ENCODE results near the gene CLDN5. TPM values are rescaled to one million over a fixed set of nuclear protein-coding genes. Genes with fewer than 3 reads are reported as not detected.

The CLDN5 gene
- total and polyA plus RNA-seq, 8 donors: 13.1 to 67.7 (median 45.2) TPM

DNA sequence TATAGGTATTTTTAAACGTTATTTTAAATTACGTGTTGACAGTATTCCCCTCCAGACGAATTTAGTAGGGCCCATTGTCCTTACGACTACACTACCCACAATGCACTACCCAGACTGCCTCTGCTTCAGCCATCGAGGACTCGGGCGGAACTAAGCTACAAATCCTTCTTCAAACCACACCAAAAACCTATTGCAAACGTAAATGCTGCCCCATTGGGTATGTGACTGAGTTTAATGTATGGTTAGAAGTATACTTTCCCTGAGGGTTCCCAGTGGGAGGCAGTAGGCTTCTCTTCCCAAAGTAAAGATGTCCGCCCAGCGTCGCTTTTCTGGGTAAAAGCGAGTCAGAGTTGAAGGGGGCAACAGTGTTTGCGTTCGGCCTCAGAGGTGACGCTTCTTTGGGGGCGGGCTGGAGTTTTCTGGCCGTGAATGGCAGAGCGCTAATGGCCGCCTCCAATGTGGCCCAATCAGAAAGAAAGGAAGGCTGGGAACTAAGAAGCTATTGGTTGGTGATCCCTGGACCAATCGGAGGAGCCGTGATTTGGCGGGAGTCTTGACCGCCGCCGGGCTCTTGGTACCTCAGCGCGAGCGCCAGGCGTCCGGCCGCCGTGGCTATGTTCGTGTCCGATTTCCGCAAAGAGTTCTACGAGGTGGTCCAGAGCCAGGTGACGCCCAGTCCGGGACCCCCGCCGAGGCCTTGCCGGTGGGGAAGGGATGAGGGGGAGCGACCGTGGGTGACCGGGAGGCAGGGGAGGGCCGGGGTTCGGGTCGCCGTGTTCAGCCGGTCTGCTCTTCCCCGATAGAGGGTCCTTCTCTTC is 44.6 kb downstream of the CLDN5 start, which contains the start of gene CDC45:
TSS of gene CDC45 (plus strand) at position 566 of the 818 bp plus-strand sequence. CDS start at position 615, 49 bp downstream.
- Histone ChIP-seq H3K4me3 (peak within 1 kb of the TSS; percentile 66 to 97 (median 84)), H3K27me3 (no peaks in the 10 kb centered on the region), H3K9me3 (no peaks in the 10 kb centered on the region), H3K4me1 (peaks cover 12 to 45% (median 33%) of the 10 kb centered on the region in 4 donors), H3K36me3 (peaks cover 4 to 15% (median 9%) of the 10 kb centered on the region in 4 donors), H3K27ac (peak within 1 kb of the TSS; percentile 91 to 98 (median 95))
- intact Hi-C loops (cut with DNase I; ENCODE audit: low total_unique reads): loop anchor here (5.0 kb wide), 1 partner anchor 47 kb away; the partner anchor contains the start of genes HIRA and MRPL40
- DNase-seq: peak; percentile 95 to 99
- WGBS, 5 donors: 0 to 1% (median 1%) methylated on average over 41 to 50 of the region's 50 CpGs
- no peak for TF ChIP-seq EP300 (IDR thresholded peaks at IDR 0.05)
- no peak for TF ChIP-seq POLR2A (IDR thresholded peaks at IDR 0.05)
- TF ChIP-seq, protein P1, sequence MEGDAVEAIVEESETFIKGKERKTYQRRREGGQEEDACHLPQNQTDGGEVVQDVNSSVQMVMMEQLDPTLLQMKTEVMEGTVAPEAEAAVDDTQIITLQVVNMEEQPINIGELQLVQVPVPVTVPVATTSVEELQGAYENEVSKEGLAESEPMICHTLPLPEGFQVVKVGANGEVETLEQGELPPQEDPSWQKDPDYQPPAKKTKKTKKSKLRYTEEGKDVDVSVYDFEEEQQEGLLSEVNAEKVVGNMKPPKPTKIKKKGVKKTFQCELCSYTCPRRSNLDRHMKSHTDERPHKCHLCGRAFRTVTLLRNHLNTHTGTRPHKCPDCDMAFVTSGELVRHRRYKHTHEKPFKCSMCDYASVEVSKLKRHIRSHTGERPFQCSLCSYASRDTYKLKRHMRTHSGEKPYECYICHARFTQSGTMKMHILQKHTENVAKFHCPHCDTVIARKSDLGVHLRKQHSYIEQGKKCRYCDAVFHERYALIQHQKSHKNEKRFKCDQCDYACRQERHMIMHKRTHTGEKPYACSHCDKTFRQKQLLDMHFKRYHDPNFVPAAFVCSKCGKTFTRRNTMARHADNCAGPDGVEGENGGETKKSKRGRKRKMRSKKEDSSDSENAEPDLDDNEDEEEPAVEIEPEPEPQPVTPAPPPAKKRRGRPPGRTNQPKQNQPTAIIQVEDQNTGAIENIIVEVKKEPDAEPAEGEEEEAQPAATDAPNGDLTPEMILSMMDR (IDR thresholded peaks at IDR 0.05): peak in 1 of 7 experiments; percentile 13
- TF ChIP-seq POLR2AphosphoS5 (IDR thresholded peaks at IDR 0.05): peak in 2 of 3 donors; percentile 1 to 17

DNA sequence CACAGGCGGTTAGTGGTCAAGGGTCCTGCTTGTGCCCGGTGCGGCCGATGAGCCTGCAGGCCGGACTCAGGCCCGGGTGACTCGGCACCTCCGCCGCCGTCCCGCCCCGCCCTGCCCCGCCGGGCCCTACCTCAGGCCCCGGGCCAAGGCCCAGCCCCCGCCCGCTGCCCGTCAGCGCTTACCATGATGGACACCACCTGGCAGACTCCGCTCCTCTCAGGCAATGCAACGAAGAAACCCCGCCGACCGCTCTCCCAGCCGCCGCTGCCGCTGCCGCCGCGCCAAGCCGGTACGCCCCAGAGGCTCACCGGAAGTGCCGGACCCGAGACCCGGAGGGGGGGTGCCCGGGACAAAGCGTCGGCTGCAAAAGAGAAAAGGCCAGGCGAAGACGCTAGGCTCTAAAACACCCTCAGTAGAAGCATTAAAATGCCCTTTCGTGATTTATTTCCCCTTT is 45.3 kb downstream of the CLDN5 start, which contains the start of gene UFD1:
TSS of gene UFD1 (minus strand) at position 293 of the 454 bp plus-strand sequence. CDS start at position 185, 108 bp downstream.
- 0 to 2% (median 0%) methylated on average over 16 to 42 of the region's 42 CpGs for WGBS, 5 donors

DNA sequence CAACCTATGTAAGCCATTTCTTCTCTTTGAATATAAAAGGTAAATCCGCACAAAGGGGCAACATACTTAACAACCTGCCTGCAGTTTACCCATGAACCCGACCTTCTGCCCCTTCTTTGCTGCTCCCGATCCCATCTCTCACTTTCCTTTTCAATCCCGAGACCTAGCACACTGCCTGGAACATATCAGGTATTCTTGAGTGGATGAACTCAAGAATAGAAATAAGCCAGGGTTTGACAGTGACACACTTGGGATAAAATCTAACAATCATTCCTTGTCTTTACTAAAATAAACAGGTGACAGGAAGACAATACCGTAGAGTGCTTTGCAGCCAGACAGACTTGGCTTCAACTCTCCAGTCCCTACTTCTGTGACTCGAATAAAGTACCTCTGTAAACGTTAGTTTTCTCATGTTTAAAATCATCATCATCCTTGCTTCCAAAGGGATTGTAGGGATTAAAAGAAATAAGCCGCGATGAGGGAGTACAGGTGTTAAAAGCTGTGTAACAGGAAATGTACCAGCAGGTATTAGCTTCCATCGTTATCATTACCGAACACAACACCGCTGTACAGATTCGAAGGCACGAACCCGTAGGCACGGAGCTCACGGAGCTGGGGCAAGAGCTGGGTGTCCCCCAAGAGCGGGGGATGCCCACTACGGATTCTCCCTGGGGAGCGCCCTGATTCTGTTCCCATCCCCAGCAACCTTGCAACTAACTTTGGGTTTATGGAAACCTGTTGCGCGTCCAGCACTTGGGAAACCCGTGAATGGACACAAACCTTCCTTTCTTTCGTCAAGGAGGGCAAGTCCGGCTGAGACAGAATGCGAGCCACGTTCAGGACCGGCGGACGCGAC is 45.9 kb downstream of the CLDN5 start:
- WGBS, 5 donors: 1% methylated on average over 26 to 31 of the region's 31 CpGs
- intact Hi-C loops (cut with DNase I; ENCODE audit: low total_unique reads): loop anchor here (5.0 kb wide), 1 partner anchor 46 kb away; the partner anchor contains the start of genes HIRA and MRPL40
- Histone ChIP-seq H3K4me3 (peak overlapping the region; percentile 66 to 97 (median 84)), H3K27me3 (no peaks in the 10 kb centered on the region), H3K4me1 (peaks cover 12 to 45% (median 33%) of the 10 kb centered on the region in 4 donors), H3K36me3 (peaks cover 16 to 28% (median 22%) of the 10 kb centered on the region in 4 donors), H3K9me3 (no peaks in the 10 kb centered on the region), H3K27ac (peak overlapping the region; percentile 91 to 98 (median 95))
- DNase-seq: no peak
- TF ChIP-seq EP300 (IDR thresholded peaks at IDR 0.05) (no peak), POLR2A (IDR thresholded peaks at IDR 0.05) (no peak), POLR2AphosphoS5 (IDR thresholded peaks at IDR 0.05) (no peak)
- TF ChIP-seq, protein P1 (IDR thresholded peaks at IDR 0.05): no peak

More for the DNA sequence above, 45.3 kb downstream of the CLDN5 start, which contains the start of gene UFD1:
- H3K9me3 ChIP-seq: no peaks in the 10 kb centered on the region
- intact Hi-C loops (cut with DNase I; ENCODE audit: low total_unique reads): loop anchor here (5.0 kb wide), 1 partner anchor 47 kb away; the partner anchor contains the start of genes HIRA and MRPL40
- no peaks in the 10 kb centered on the region for H3K27me3 ChIP-seq
- H3K4me1 ChIP-seq: peaks cover 12 to 45% (median 33%) of the 10 kb centered on the region in 4 donors
- peaks cover 9 to 22% (median 16%) of the 10 kb centered on the region in 4 donors for H3K36me3 ChIP-seq
- peak within 1 kb of the TSS; percentile 66 to 97 (median 84) for H3K4me3 ChIP-seq
- peak within 1 kb of the TSS; percentile 91 to 98 (median 95) for H3K27ac ChIP-seq
- TF ChIP-seq, protein P1 (IDR thresholded peaks at IDR 0.05): no peak
- peak in 1 of 4 donors; percentile 19 for TF ChIP-seq POLR2A (IDR thresholded peaks at IDR 0.05)
- TF ChIP-seq EP300 (IDR thresholded peaks at IDR 0.05): no peak
- TF ChIP-seq POLR2AphosphoS5 (IDR thresholded peaks at IDR 0.05): peak; percentile 14 to 79 (median 57)
- DNase-seq: peak; percentile 81 to 93

Data from stomach (tissue), 9 donors.